Measurements from ENCODE around the gene H3-3A. TPM values are rescaled to one million over a fixed set of nuclear protein-coding genes. Genes with fewer than 3 reads are reported as not detected.
A peak's percentile ranks its signal among the peaks of the same experiment; 100 is the strongest.

The H3-3A gene
- total and polyA plus RNA-seq, 12 donors = 259 to 452 (median 317) TPM

- Histone ChIP-seq H3K4me1 (peaks cover 18 to 45% (median 34%) of the 10 kb centered on the region in 9 donors), H3K27ac (peak overlapping the region; percentile 93 to 100 (median 99)), H3K9me3 (no peaks in the 10 kb centered on the region), H3K36me3 (no peaks in the 10 kb centered on the region), H3K4me3 (peak overlapping the region; percentile 4 to 75 (median 68)), H3K27me3 (no peaks in the 10 kb centered on the region)
- TF ChIP-seq CTCF (IDR thresholded peaks at IDR 0.05) = no peak
- 17 to 21% methylated on average over 11 of the region's 11 CpGs for WGBS, 2 donors
- intact Hi-C loops (cut with DNase I) = loop anchor here in 4 of 10 donors (2.0 to 5.0 kb wide), 3 partner anchors 48 to 114 kb away; partner anchors contain the start of genes H3-3A (in 4 of the 4) and SDE2 (in 2 of the 4)
- ATAC-seq (peak in 6 of 8 donors; percentile 1 to 44 (median 24)), DNase-seq (peak in 1 of 2 donors; percentile 35)
Measured at GRCh38 chr1:226111098-226111882, 48.8 kb downstream of the H3-3A start.

GRCh38 chr1:226111883-226112261 lies 49.4 kb downstream of the H3-3A start:
- H3K27ac ChIP-seq = peak overlapping the region; percentile 93 to 100 (median 99)
- no peak for DNase-seq
- TF ChIP-seq CTCF (IDR thresholded peaks at IDR 0.05) = no peak
- H3K9me3 ChIP-seq = no peaks in the 10 kb centered on the region
- peak overlapping the region in 2 of 10 donors; percentile 71 to 73 for H3K4me3 ChIP-seq
- intact Hi-C loops (cut with DNase I) = loop anchor here in 4 of 10 donors (2.0 to 5.0 kb wide), 3 partner anchors 49 to 115 kb away; partner anchors contain the start of genes H3-3A (in 4 of the 4) and SDE2 (in 2 of the 4)
- no peaks in the 10 kb centered on the region for H3K27me3 ChIP-seq
- 45 to 61% methylated on average over 7 of the region's 7 CpGs for WGBS, 2 donors
- no peaks in the 10 kb centered on the region for H3K36me3 ChIP-seq
- peak in 1 of 8 donors; percentile 1 for ATAC-seq
- peaks cover 18 to 45% (median 34%) of the 10 kb centered on the region in 9 donors for H3K4me1 ChIP-seq

- Histone ChIP-seq H3K9me3 (no peaks in the 10 kb centered on the region), H3K27ac (peak overlapping the region in 8 of 10 donors; percentile 99 to 100 (median 99)), H3K4me3 (no peak overlapping the region), H3K27me3 (no peaks in the 10 kb centered on the region), H3K4me1 (peaks cover 18 to 45% (median 34%) of the 10 kb centered on the region in 9 donors), H3K36me3 (no peaks in the 10 kb centered on the region)
- DNase-seq (no peak), ATAC-seq (no peak)
- TF ChIP-seq CTCF (IDR thresholded peaks at IDR 0.05) = no peak
- WGBS, 2 donors = 67 to 76% methylated on average over 3 of the region's 3 CpGs
- intact Hi-C loops (cut with DNase I) = loop anchor here in 1 of 10 donors (5.0 kb wide), 1 partner anchor 115 kb away; the partner anchor contains the start of gene SDE2
Measured at GRCh38 chr1:226112626-226113025, 50.1 kb downstream of the H3-3A start.

- 63 to 68% methylated on average over 3 of the region's 3 CpGs for WGBS, 2 donors
Measured at GRCh38 chr1:226116673-226117072, 54.2 kb downstream of the H3-3A start.

More at GRCh38 chr1:226116673-226117072, 54.2 kb downstream of the H3-3A start:
- Histone ChIP-seq H3K9me3 (no peaks in the 10 kb centered on the region), H3K27me3 (no peaks in the 10 kb centered on the region), H3K4me3 (no peak overlapping the region), H3K36me3 (no peaks in the 10 kb centered on the region), H3K27ac (no peak overlapping the region), H3K4me1 (peaks cover 7 to 24% (median 15%) of the 10 kb centered on the region in 9 donors)
- ATAC-seq = no peak
- no peak for TF ChIP-seq CTCF (IDR thresholded peaks at IDR 0.05)
- intact Hi-C loops (cut with DNase I) = loop anchor here in 1 of 10 donors (5.0 kb wide), 1 partner anchor 109 kb away; no protein-coding TSS in a partner anchor
- DNase-seq = no peak

All from heart right ventricle (tissue), 16 donors.